Measurements from ENCODE around the gene ROCK1.

Gene ROCK1

DNA sequence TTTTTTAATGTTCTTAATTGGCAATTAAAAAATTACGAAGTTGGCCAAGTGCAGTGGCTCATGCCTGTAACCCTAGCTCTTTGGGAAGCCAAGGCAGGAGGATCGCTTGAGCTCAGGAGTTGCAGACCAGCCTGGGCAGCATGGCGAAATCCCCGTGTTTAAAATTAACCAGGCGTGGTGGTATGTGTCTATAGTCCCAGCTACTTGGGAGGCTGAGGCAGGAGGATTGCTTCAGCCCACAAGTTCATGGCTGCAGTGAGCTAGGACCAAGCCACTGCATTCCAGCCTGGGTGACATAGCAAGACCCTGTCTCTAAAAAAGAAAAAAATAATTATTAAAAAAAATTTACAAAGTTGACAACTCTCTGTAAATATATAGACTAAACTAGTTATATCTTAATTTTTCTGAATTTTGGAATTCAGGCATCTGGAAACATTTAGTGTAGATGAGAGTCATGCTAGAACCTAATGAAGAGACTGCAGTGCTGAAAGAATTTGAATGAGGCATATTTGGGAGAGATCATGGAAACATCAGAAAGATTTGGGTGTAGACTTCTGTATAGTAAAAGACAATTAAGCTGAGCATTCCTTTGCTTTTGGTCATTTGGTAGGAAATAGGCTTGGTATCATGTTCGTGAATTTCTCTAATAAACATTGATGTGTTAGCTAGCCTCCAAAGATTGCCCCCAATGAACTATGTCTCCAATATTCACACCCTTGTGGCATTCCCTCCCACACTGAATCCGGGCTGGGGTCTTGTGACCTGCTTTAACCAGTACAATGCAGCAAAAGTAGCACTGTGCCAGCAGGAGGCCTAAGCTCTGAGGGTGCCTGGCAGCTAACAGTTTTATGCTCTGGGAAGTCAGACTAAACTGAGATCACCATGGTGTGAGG lies 4.2 kb upstream of the ROCK1 start:
- Mint-ChIP-seq H3K4me1 (peaks cover 6% of the 10 kb centered on the region), H3K36me3 (no peaks in the 10 kb centered on the region), H3K9me3 (no peaks in the 10 kb centered on the region), H3K27me3 (no peaks in the 10 kb centered on the region), H3K27ac (peak overlapping the region; percentile 1), H3K4me3 (no peak overlapping the region)

DNA sequence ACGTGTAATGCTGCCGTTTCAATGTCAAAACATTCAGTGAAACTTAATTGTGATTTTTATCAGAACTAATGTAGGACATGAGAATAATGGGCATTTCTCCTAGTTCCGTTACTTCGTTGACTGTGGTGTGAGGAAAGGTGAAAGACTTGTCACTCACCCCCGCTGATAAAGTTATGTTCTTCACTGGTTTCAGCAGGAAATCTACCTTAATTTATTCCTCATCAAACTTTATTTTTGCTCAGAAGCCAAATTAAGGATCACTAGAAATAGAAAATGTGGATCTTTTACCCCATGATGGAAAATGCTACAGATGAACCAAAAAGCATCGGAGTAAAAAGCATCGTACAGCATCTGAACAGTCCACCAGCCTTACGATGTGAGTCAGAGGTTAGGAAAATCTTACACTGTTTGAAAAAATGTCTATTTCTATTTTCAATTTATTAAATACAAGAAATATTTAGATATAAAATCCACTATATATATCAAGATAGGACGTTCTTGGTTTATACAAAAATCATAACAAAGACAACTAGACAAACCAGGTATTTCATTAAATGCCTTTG lies 1.0 kb upstream of the ROCK1 start:
- Mint-ChIP-seq H3K27ac (no peak overlapping the region), H3K36me3 (no peaks in the 10 kb centered on the region), H3K9me3 (no peaks in the 10 kb centered on the region), H3K27me3 (no peaks in the 10 kb centered on the region), H3K4me1 (peaks cover 6% of the 10 kb centered on the region), H3K4me3 (no peak overlapping the region)

DNA sequence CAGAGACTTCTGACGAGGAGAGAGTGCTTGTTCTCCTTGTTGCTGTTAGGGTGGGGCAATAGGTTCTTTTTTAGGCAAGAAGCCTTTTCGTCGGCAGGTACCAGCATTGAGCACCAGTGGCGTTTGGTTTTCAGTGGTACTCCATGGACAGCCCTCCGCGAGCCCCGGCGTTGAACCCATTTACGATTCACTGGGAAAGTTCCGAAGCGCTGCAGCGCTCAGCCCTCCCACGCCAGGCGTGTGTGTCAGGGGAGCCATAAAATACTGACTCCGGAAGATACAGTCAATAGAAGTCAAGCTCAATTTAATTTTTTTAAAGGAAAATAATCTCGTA lies 494 bp upstream of the ROCK1 start:
- H3K4me3 Mint-ChIP-seq = no peak overlapping the region
- peaks cover 6% of the 10 kb centered on the region for H3K4me1 Mint-ChIP-seq
- H3K9me3 Mint-ChIP-seq = no peaks in the 10 kb centered on the region
- no peaks in the 10 kb centered on the region for H3K27me3 Mint-ChIP-seq
- peaks cover 3% of the 10 kb centered on the region for H3K36me3 Mint-ChIP-seq
- peak overlapping the region; percentile 73 for H3K27ac Mint-ChIP-seq

DNA sequence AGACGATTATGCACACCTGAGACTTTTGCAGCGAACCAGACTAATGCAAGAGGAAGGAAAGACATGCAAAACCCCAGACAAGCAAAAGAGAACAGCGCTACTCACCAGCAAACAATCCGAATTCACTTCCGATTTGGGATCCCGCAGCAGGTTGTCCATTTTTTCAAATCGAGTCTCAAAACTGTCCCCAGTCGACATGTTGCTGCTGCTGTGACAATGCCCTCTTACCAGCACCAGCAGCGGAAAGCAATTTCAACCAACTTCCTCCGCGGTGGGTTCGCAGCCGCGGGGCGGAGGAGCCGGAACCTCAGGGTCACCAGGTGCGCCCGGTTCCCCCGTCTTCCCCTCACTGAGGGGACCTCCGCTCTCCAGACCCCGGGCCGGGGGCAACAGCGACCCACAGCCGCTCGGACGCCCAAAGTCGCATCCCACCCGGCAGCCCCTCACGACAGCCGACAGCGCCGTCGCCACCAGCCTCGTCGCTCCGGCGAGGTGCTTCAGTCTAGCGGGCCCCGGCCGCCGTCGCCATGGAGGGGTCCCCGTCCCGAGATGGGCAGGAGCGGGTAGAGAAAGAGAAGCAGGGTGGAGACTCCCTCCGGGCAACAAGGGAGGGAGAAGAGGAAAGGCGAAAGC lies 784 bp downstream of the ROCK1 start:
- Mint-ChIP-seq H3K4me1 (peaks cover 6% of the 10 kb centered on the region), H3K27me3 (no peaks in the 10 kb centered on the region), H3K9me3 (no peaks in the 10 kb centered on the region), H3K4me3 (no peak overlapping the region), H3K27ac (peak overlapping the region; percentile 96), H3K36me3 (peaks cover 4% of the 10 kb centered on the region)

DNA sequence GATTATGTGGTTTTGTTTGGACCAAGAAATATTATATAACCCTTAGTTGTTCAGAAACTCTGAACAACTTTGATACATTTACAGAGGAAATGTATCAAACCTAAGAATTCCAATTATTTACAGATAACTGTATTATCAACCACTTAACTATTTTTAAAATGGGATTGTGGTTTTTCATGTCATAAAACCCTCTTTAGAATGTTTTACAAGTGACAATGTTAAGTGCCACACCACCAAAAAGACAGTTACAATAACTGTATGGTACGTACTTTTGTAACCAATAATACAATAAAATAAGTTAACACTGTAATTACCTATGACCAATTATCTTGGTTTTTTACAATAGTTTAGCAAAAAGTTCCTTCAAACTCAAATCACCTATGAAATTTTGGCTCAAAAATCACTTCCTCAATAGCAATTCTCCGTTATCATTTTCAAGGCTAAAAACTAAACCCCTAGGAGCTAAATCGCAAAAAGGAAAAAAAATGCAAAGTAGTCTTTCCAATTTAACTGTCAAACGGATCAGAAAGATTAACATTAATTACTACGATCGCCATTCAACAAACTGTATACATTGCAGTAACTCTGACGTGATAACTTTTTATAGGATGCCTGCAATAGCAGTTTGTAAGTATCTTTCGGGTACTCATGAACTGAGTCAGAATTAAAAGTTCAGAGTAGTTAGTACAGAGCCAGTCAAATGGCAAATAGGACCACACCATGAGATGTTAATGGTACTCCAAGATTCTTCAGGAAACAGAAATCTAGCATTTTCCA lies 1.5 kb downstream of the ROCK1 start:
- no peaks in the 10 kb centered on the region for H3K9me3 Mint-ChIP-seq
- H3K36me3 Mint-ChIP-seq = peaks cover 4% of the 10 kb centered on the region
- H3K27me3 Mint-ChIP-seq = no peaks in the 10 kb centered on the region
- peaks cover 6% of the 10 kb centered on the region for H3K4me1 Mint-ChIP-seq
- no peak overlapping the region for H3K4me3 Mint-ChIP-seq
- peak overlapping the region; percentile 96 for H3K27ac Mint-ChIP-seq

DNA sequence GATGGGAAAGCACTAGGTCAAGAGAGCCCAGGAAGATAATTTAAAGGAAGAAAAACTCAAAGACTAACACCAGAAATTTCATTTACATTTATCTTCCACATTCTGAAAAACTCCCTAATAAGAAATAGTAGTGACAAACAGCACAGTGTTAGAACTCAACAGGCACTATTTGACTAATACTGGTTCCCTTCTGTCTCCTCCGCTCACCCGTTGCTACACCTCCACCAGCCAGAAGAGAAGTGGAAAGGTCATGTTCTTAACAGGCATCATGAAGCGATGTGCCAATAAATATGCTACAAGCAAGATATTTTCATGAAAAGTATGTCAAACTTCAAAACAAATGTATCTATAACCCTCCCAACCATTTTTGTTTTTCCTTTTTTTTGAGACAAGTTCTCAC lies 5.7 kb downstream of the ROCK1 start:
- Mint-ChIP-seq H3K36me3 (peaks cover 7% of the 10 kb centered on the region), H3K4me1 (peaks cover 29% of the 10 kb centered on the region), H3K27me3 (no peaks in the 10 kb centered on the region), H3K27ac (peak overlapping the region; percentile 15), H3K9me3 (no peaks in the 10 kb centered on the region), H3K4me3 (peak overlapping the region; percentile 19)

DNA sequence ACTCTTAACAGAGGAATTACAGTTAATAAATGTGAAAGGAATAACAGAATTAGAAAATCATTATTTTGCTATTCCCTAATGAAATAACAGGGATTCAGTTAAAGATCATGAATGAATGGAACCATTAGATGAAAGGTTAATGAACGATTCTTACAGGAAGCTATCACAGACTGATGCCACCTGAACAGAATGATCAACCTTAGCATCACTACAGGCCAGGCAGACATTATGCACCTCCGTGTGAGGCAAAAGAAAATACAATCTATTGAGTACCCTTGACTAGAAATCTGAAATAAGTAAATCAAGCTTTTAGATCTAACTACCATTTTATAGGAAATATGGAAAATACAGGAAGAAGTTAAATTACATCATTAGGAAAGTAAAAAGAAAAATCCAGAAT lies 10.4 kb downstream of the ROCK1 start:
- Mint-ChIP-seq H3K4me3 (peak overlapping the region; percentile 4), H3K9me3 (no peaks in the 10 kb centered on the region)

DNA sequence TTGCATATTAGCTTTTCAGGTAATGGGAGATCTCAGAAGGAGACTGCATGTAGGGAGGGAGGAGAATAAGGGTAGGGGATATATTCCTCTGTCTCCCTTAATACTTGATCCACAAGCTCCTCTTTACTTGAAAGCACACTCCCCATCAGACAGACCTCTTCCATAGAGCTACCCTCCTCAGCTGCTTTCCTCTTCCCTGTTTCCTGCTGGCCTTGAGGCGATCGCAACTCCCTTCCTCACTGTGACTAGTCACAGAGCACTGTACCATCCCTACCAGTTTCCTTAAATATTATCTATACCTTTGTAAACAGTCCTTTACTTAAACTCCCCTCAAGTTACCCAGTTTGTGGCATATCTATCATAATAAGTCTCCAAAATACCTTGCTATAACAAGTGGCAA lies 10.9 kb downstream of the ROCK1 start:
- peaks cover 77% of the 10 kb centered on the region for H3K4me1 Mint-ChIP-seq
- H3K27ac Mint-ChIP-seq = no peak overlapping the region
- no peaks in the 10 kb centered on the region for H3K27me3 Mint-ChIP-seq
- peaks cover 8% of the 10 kb centered on the region for H3K36me3 Mint-ChIP-seq
- H3K9me3 Mint-ChIP-seq = no peaks in the 10 kb centered on the region
- H3K4me3 Mint-ChIP-seq = peak overlapping the region; percentile 16

More for the DNA sequence above, 10.4 kb downstream of the ROCK1 start:
- Mint-ChIP-seq H3K27me3 (no peaks in the 10 kb centered on the region), H3K4me1 (peaks cover 76% of the 10 kb centered on the region), H3K36me3 (peaks cover 8% of the 10 kb centered on the region), H3K27ac (no peak overlapping the region)

DNA sequence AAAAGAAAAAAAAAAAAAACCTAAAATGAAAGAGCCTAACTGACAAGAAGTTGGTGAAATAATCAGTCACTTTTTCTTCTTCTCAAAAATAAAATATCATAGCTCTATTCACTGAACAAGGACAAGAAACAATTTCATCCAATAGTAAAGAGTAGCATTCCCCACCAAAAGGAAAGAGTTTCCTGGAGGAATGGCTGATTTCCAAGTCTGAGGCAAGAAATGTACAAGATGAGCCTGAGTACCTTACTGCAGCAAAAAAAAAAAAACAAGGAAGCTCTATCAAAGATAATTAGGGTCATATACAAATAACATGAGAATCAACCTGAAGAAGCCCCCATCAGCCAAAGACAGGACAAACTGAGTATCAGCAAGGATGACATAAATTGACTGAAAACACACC lies 11.5 kb downstream of the ROCK1 start:
- Mint-ChIP-seq H3K9me3 (peaks cover 4% of the 10 kb centered on the region), H3K27ac (no peak overlapping the region), H3K27me3 (no peaks in the 10 kb centered on the region), H3K4me1 (peaks cover 82% of the 10 kb centered on the region), H3K36me3 (peaks cover 12% of the 10 kb centered on the region), H3K4me3 (peak overlapping the region; percentile 43)

DNA sequence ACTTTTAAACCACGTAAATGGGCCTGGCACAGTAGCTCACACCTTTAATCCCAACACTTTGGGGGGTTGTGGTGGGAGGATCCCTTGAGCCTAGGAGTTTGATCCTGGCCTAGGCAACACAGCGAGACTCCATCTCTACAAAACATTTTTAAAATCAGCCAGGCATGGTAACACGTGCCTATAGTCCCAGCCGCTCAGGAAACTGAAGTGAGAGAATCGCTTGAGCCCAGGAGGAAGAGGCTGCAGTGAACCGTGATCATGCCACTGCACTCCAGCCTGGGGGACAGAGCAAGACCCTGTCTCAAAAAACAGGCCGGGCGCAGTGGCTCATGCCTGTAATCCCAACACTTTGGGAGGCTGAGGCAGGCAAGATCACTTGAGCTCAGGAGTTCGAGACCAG lies 12.2 kb downstream of the ROCK1 start:
- H3K27me3 Mint-ChIP-seq = no peaks in the 10 kb centered on the region
- no peak overlapping the region for H3K27ac Mint-ChIP-seq
- peak overlapping the region; percentile 9 for H3K4me3 Mint-ChIP-seq
- H3K9me3 Mint-ChIP-seq = peaks cover 5% of the 10 kb centered on the region
- H3K4me1 Mint-ChIP-seq = peaks cover 80% of the 10 kb centered on the region
- H3K36me3 Mint-ChIP-seq = peaks cover 13% of the 10 kb centered on the region

DNA sequence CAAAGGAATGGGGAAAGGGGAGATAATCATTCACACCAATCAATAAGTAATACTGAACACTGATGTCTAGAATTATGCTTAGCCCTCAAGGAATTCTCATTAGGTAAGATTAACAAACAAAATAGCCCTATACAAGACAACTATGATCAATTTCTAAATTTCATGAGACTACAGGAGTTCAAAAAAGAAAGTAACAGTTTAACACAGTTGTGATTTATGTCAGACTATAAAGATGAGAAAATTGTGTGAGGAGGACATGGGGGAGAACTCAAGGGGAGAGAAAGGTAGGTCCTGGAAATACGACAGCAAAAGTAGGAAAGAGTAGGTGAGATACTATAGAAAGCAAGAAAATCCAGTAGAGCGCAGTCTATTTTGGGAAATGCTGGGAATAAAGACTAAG lies 14.9 kb downstream of the ROCK1 start:
- H3K4me1 Mint-ChIP-seq = peaks cover 79% of the 10 kb centered on the region
- no peaks in the 10 kb centered on the region for H3K27me3 Mint-ChIP-seq
- H3K27ac Mint-ChIP-seq = peak overlapping the region; percentile 18
- H3K4me3 Mint-ChIP-seq = no peak overlapping the region
- peaks cover 5% of the 10 kb centered on the region for H3K9me3 Mint-ChIP-seq
- H3K36me3 Mint-ChIP-seq = peaks cover 19% of the 10 kb centered on the region

DNA sequence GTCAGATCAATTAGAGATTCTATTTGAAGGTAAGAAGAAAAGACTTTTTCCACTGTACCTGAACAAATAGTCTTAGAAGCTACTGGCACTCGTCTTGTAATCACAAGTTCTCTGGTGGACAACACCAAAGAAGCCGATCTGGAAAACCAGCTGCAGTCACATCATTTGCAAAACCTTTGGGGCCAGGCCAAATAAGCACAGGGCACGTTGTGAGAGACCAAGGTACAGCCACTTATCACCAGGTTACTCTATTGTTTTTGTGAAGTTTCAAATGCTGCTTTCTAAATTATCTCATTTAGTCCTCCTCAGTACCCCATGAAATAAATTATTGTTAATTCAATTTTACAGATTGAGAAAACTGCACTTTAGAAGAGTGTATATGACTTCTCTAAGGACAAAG lies 18.5 kb downstream of the ROCK1 start:
- H3K4me1 Mint-ChIP-seq = peaks cover 63% of the 10 kb centered on the region
- H3K4me3 Mint-ChIP-seq = no peak overlapping the region
- peaks cover 22% of the 10 kb centered on the region for H3K36me3 Mint-ChIP-seq
- H3K9me3 Mint-ChIP-seq = peaks cover 5% of the 10 kb centered on the region
- H3K27me3 Mint-ChIP-seq = no peaks in the 10 kb centered on the region
- no peak overlapping the region for H3K27ac Mint-ChIP-seq

DNA sequence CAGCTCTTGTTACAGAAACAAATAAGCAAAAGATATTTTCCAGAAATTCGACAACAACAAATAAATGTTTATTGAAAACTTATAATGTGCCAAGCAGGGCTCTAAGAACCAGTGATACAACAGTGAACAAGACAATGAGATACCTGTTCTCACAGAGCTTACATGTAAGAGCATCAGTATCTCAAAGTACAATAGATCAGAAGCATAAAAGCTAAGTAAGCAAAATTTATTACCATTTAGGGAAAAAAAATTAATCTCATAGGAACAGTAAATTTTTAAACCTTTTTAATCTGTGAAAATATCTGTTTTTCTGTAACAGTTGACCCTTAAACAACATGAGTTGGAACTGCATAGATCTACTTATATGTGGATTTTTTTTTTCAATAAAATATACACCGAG lies 20.9 kb downstream of the ROCK1 start:
- Mint-ChIP-seq H3K27me3 (no peaks in the 10 kb centered on the region), H3K4me3 (no peak overlapping the region), H3K4me1 (peaks cover 65% of the 10 kb centered on the region), H3K27ac (no peak overlapping the region), H3K9me3 (peaks cover 5% of the 10 kb centered on the region), H3K36me3 (peaks cover 30% of the 10 kb centered on the region)

DNA sequence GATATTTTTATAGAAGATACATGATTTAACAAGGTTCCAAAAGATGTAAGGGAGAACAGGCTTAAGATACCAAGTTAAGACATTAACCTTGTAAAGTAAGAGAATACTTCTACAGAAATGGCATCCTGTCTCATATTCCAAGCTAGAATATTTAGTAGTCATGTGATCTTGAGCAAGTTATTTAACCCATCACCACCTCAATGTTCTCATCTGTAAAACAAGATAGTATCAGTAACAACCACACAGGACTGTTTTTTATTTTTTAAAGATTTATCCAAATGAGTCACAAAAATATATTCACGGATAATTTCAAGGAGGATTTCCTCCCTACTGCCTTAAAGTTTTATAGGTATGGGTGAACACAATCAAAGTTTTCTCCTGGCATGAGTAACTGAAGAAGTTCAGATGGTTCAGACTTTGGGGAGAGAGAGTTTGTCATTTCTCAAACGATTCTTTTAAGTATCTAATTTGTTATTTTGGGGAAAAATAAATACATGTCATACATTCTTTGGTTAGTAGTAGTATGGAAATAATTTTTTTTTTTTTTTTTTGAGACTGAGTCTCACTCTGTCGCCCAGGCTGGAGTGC lies 25.9 kb downstream of the ROCK1 start:
- Mint-ChIP-seq H3K27me3 (no peaks in the 10 kb centered on the region), H3K4me1 (peaks cover 84% of the 10 kb centered on the region), H3K4me3 (no peak overlapping the region), H3K36me3 (peaks cover 42% of the 10 kb centered on the region), H3K9me3 (peaks cover 10% of the 10 kb centered on the region), H3K27ac (no peak overlapping the region)

DNA sequence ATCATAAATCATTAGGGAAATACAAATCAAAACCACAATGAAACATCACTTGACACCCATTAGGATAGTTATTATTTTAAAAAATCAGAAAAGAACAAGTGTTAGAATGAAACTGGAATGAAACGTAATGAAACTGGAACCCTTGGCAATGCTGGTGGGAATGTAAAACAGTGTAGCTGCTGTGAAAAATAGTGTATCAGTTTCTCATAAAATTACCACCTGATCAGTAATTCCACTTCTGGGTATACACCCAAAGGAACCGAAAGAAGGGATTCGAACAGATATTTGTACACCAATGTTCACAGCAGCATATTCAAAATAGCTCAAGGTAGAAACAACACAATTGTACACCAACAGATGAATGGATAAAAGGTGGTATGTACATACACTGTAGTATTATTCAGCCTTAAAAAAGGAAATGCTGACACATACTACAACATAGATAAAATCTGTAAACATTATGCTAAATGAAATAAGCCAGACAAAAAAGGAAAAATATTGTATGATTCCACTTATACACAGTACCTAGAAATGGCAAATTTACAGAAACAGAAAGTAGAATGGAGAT lies 27.0 kb downstream of the ROCK1 start:
- H3K27ac Mint-ChIP-seq = peak overlapping the region; percentile 2

More for the DNA sequence above, 27.0 kb downstream of the ROCK1 start:
- H3K27me3 Mint-ChIP-seq = no peaks in the 10 kb centered on the region
- H3K4me3 Mint-ChIP-seq = peak overlapping the region; percentile 2
- H3K36me3 Mint-ChIP-seq = peaks cover 45% of the 10 kb centered on the region
- H3K9me3 Mint-ChIP-seq = peaks cover 11% of the 10 kb centered on the region
- H3K4me1 Mint-ChIP-seq = peaks cover 84% of the 10 kb centered on the region

Measured in activated naive CD4-positive, alpha-beta T cell treated with anti-CD3 and anti-CD28 coated beads, Interleukin-2, amount 50 U/mL, for 24 hours (primary cell).